ENCODE data around the gene ASPDH.

GRCh38 chr19:50466706-50467039 is 47.0 kb downstream of the ASPDH start:
- TF ChIP-seq SIN3A (IDR thresholded peaks at IDR 0.05; ENCODE audit: borderline replicate concordance, insufficient read depth, low read length) (no peak), POLR2AphosphoS5 (IDR thresholded peaks at IDR 0.05; ENCODE audit: low read depth, low read length) (no peak), TAF1 (IDR thresholded peaks at IDR 0.05; ENCODE audit: borderline replicate concordance, insufficient read depth, low read length) (no peak), REST (IDR thresholded peaks at IDR 0.05; ENCODE audit: insufficient read depth in 1 of 2, low read depth in 2 of 2, low read length in 2 of 2) (no peak)
